NCI-H146 treated with DMSO at 0.1 percent for 48 hours (cell line): ENCODE results near the gene HOXD9.

Experiments used
- DNase-seq: peaks from one replicate; lab custom pipeline; 2025; ENCODE audit not compliant: unreplicated experiment; lab: John Stamatoyannopoulos, UW

HOXD9 gene

DNA sequence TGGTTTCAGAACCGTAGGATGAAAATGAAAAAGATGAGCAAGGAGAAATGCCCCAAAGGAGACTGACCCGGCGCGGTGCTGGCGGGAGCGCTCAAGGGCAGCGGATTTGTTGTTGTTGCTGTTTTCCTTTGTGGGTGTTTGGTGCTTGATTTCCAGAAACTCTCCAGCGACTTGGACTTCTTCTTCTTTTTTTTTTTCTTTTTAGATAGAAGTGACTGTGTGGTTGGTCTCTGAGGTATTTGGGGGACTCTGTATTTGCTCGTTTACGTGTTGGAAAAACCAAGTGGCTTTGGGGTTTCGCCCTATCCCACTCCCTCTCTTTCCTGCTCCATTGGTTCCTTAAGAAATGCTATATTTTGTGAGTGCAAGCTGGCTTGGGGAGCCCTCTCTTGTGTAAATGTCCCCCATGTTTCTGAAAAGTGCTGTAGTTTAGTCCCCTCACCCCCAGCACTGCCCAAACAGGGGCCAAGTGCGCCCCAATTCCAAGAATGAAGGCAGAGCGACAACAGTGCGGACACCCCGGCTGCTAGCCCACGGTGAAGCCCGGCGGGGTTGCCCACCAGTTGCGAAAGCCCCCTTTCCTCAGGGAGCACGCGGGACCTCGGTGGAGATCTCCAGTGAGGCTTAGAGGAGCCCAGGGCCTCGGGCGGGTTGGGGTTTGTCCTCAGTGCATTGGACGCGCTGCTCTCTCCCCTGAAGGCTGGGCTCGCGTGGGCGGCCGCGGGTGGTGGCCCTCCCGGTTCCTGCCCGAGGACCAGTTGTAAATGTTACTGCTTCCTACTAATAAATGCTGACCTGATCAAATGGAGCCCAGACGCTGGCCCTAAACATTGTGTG lies 1.8 kb downstream of the HOXD9 start:
- no peak for DNase-seq

DNA sequence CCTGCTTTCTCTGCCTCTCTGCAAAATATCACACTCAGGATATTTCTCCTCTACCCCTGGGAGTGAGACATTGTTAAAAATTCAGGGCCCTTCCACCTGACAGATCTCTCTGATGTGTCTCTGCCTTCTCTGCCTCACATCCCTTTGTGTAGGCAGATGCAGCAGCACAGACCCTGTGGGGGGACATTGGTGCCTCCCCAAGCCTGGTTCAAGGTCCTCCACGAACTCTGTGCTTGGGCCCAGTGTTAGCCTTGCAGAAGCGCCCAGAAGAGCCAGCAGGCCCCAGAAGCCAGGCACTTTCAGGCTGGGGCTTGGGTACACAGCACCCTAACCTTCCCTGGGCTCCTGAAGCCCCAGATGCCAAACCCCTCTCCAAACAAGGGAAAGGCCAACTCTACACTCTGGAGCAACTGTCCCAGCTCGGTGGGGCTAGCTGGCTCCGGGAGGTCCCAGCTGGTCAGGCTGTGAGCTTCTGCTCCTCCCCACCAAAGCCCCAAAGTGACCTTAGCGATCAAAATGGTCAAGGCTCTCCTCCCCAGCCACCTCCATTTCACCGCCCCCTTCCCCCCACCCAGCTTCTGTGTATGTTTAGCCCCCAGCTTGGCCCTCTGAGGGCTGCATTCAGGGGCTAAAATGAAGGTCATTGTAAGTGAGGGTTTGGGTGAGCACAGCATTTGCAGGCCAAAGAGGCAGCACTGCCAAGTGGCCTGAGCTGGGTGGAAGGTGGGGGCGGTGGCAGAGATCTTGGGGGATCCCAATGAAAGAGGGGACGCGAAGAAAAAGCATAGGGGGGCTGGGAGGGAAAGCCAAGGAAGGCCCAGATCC lies 2.6 kb downstream of the HOXD9 start:
- DNase-seq: no peak

DNA sequence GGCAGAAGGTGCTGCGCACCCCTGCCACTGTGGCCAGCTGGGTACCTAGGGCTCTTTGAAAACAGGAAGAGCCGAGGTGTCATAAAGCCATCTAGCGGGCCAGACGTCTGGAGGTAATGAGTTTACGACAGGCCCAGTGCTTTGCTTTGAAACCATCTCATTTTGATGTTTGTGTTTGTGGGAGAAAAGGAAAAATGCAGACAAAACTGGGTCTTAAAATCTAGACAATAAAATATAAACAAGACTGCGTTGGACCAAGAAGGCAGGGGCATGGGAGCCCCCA lies 3.2 kb downstream of the HOXD9 start:
- no peak for DNase-seq

DNA sequence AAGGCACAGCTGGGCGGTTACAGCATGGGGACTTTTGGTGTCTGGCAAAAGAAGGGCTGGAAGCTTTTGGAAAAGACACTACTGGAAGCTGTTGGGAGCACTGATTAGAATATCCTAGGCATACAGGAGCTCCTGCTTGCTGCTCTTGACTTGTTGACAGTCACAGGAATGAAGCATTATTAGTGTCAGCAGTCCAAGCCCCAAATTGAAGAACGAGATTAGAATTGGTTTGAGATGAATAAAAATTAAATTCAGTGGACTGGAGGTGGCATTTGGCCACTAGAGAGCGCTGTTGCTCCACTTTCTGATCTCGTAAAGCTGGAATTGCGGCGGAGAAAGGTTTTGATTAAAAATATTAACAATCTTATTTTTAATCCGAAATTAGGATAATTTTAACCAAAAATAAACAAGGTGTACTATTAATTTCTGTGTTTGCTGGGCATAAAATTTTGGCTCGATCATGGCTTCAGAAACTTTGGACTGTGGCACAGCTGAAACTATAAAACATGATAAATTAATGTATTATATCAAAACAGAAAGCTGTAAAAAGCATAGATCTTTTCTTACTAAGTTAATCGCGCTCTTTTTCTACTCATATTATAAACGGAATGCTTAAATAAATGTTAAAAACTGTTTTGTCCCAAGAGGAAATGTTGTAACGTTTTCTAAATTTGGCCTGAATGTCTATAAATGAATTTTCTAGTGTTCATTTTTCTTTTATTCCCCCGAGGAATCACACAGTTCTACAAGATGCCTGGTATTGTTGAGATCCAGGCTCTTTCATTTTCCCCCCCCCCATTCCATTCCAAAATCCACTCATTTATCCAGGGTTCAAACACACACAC lies 4.6 kb downstream of the HOXD9 start:
- DNase-seq: no peak

DNA sequence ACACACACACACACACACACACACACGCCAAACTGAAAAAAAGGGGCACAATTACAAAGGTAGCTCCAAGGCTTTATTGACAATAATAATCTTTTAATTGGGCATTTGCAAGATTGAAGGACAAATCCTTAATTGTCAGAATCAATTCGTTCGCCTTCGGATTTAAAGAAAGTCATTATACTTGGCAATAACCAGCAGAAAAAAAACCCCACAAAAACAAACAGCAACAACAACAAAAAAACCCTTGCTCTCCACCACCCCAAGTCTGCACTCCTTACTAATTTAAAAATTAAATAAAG lies 5.2 kb downstream of the HOXD9 start:
- DNase-seq: no peak

DNA sequence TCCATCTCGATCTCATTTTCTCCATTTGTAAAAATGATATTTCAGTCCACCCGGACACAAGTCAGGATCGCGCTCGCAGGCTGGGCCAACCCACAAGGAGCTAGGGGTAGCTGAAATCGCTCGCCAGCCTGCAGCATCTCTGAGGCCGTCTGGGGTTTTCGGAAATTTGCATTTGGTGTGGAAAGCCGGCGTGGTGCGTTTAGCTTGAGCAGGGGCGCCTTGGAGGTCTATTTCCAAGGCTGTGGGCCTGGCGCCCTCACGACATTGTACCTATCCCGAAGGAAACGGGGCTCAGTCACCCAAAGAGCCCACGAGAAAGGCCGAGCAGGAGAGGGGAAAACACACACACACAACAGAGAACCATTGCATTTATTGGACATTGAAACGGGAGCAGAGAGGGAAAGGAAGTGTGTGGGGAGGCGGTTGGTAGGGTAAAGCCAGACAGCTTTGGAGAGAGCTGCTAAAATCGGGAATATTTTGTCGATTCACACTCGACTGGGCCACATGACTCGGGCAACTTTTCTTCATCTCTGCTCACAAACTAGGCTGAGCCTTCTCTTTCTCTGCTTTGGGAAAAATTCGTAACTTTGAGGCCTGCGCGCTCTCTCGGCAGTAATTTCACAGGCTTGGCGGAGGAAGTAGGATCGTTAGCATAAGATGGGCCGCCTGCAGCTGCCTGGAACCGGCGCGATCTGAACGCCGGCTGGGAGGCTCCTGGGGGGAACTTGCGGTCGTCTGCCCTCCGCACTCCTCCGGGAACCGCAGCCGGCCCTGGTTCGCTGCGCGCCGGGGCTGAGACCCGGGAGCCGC lies 5.9 kb downstream of the HOXD9 start:
- DNase-seq: no peak

DNA sequence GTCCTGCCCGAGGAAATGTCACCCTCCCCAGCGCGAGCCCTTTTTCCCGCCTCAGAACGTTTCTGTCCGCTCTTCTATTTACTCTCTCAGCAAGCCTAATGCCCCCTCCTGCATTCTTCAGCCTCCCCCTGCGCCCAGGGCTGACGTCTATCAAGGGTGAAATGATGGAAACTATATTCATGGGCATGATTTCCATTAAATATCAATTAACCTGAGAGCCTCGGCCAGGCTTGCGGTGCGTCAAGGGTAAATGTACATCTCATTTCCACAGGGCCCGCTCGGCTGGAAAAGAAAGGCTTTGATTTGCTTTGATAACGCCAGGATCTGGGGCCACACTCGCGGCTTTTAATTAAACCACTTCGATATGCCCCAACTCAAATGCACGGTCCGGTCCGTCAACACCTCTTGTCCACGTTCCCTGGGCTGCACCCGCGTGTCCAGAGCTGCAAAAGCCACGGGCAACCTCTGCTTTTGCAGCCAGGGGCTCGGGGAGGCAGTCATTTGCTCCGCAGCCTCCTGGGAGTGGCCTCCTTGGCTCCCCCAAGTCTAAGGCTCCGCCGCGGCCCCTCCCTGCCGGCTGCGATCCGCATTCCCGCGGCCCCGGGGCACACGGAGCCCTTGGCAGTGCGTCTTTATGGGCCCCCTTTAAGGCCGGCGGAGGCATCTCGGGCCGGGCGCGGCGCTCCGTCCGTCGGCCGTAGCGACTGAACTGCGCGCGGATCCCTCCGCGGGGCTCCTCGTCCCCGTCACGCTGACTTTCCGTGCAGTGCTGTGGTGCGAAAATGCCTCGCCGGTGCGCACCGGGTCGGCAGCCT lies 6.7 kb downstream of the HOXD9 start, which contains the start of gene HOXD8:
Gene HOXD8 (plus strand): TSS at position 724 of the 815 bp plus-strand sequence. CDS start 662 bp downstream, outside the sequence.
- no peak for DNase-seq

DNA sequence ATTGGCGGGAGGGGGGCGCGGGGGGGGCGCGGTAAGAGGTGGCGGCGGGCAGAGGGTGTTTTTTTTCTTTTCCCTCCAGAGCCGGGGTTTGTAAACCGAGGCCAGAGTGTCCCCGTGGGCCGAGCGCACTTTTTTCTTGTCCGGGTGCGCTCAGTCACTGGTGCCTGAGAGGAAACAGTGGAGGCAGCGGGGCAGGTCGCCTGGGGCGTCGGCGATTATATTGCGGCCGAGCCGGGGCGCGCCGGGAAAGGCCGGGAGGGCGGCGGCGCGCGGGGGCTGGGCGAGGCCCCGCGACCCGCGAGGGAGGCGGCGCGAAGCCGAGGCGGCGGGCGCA lies 7.3 kb downstream of the HOXD9 start:
- no peak for DNase-seq

DNA sequence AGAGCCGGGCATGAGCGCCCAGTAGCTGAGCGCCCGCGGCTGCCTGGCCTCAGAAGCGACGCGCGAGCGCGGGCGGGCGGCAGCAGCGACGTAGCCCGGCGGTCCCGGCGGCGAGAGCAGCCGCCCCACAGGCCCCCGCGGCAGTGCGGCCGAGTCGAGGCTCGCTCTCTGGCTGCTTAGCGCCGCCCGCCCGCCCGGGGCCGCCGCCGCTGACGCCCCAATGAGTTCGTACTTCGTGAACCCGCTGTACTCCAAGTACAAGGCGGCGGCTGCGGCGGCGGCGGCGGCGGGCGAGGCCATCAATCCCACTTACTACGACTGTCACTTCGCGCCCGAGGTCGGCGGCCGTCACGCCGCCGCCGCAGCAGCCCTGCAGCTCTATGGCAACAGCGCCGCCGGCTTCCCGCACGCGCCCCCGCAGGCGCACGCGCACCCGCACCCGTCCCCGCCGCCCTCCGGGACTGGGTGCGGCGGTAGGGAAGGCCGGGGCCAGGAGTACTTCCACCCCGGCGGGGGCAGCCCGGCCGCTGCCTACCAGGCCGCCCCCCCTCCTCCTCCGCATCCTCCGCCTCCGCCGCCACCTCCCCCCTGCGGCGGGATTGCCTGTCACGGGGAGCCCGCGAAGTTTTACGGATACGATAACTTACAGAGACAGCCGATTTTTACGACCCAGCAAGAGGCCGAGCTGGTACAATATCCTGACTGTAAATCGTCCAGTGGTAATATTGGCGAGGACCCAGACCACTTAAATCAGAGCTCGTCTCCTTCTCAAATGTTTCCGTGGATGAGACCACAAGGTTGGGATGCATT lies 7.8 kb downstream of the HOXD9 start:
- no peak for DNase-seq

DNA sequence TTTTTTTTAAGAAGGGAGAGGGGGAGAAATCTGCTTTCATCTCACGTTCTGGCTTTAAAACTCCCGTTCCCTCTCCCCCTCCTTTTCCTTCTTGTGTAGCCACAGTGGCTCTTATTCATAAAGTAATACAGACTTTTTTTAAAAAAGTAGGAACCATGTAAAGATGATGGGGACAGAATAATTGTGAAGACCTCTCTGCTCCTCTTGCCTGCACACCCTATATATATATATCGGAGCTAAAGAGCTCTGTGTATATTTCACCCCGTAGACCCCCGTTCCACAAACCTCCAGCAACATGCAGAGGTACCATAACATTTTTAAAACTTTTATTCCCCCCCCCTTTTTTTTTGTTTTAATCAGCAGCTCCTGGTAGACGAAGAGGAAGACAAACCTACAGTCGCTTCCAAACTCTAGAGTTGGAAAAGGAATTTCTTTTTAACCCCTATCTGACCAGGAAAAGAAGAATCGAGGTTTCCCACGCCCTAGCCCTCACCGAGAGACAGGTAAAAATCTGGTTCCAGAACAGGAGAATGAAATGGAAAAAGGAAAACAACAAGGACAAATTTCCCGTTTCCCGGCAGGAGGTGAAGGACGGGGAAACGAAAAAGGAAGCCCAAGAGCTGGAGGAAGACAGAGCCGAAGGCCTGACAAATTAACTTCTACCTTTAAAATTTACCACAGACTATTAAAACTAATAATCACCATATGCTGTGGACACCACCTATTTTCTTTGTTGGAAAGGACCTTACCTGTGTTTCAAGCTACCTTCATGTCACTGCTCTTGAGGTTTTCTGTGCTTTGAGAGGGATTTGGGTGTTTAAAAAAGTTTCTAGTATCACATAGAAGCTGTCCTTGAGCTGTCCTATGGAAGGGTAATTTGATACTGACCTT lies 8.7 kb downstream of the HOXD9 start:
- DNase-seq: no peak

DNA sequence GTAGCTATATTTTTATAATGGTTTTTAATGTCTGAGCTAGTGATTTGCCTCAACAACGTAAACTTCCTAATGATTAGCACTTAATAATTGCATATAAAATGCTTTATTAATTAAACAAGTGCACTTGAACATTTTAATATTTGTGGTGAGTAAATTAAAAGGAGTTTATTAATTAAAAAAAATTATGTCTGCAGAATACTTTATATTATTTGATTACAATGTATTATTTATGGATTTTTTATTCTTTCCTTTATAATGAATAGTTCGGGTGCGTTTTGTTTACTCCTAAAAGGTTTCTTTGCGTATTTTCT lies 9.3 kb downstream of the HOXD9 start:
- DNase-seq: no peak

DNA sequence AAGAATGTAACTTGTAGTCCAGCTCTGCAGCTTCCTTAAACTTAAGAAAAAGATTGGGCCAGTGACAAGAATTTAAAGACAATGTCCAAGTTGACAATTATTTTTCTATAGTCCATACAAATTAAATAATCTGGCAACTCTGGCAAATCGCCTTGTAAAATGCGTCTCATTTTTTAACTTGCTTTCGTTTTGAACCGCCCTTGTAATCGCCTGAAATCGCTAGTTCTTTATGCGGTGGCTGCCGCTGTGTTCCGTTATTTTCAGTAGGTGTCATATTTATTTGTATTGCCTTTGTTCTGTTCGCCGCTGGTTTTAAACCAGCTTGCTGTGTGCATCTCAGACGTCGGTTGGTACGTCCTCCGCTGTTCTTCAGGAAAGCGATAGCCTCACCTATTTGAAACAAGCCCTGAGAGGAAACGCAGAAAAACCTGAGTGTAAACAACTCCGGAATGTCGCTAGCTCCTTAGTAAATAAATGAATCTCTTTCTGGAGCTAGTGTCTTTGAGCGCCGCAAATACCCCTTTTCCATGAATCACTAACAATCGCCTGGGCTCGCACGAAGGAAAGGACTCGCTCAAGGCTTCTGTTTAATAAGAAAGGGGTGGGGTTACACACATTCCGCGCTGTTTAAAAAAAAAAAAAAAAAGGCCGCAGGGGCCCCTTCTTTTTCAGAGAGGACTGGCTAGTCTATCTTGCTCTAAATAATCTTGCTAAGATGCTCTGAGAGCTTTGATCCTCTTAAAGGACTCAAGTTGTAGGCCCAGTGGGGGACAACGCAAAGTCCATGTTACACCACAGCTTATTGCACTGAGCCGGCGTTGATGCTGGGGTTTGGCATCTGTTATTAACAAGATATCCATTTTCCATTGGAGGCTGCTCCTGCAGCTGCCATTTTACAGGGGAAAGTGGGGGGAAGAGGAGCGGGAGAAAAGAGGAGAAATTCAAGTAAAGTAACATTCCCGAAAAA lies 10.0 kb downstream of the HOXD9 start:
- no peak for DNase-seq

DNA sequence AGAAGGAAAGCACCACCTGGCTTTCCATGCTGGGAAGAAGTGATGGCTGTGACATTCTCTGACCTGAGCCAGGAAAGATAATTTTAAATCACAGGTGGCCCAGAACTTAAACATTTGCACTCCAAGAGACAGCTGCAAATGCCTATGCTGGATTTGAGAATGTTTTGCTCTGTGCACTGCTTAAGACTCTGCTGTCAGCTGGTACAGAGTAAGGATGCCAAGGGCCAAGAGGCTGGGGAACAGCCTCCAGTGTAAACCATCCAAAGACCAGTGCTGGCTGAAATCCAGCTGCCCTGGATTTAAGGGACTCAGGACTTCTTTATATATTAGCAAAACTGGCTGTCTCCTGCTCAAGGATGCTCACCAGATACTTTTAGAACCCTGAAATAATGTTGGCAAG lies 10.9 kb downstream of the HOXD9 start:
- DNase-seq: no peak

DNA sequence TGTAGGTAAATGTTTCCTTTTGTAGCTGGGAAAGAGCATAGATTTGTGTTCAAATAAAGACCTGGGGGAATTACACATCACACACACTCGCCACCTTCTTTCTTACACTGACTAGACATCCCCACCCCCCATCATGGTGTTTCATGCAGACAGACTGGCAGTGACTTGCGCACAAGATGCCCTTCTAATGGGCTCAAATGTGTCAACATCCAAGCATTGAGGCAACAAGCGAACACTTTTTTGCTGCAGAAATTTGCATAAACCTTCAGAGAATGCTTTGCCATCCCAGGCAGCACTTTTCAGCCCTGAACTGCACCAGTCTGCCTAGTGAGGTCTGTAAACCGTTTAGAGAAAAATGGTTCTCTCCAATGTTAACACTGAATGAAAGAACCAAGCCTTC lies 11.5 kb downstream of the HOXD9 start:
- DNase-seq: no peak

DNA sequence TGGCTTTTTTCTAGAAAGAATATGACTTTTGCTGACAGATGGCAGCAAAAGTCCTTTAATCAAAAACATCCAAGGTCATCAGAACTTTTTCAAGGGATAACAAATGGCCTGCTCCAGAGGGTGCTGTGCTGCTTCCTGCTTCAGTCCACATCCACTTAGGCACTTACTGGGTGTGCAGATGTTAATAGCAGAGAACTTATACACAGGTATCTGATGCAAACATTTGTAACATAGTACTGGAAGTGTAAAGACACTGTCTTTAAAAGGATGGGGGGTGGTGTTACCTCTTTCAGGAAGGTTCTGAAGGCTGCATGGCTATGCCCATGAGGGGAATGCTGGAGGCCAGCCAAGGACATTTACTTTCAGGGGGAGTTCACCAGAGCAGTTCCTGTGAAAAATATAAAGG lies 12.5 kb downstream of the HOXD9 start:
- DNase-seq: no peak

DNA sequence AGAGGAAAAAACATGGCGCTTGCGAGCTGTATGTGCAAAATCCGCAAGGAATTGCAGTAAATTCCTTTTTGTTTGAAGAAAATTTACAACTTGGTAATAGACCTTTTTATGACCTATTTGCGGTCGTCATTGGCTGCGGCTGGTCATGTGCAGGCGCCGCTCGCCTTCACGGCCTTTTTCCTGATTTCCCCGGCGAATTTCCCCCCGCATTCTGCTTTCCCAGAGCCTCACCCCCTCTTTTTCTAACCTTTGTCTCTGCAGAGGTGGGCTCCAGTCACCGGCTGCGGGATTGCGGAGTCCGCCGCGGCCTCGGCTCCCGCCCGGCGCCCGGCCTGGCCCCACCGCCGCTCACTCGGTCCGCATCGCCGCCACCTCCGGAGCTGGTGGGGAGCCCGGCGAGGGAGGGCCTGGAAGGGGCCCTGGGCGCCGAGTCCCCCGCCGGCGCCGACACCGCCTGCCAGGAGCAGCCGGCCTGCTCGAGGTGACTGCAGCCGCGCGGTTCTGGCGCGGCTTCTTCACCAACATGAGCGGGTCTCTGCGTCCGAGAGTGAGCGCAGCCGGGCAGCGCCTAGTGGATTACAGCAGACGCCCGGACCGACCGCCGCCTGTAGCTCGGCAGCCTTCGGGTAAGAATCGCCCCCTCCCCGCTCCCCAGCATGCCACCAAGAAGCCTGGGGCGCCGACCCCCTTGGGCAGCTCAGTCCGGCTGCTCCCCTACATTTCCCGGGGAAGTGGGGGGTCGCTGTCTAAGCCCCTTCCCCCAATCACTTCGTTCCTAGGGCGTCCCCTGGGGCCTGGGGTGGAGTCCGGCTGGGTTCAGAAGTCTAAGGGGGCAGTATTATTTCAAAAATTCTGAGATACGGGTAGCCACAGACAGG lies 14.1 kb downstream of the HOXD9 start:
- DNase-seq: no peak

DNA sequence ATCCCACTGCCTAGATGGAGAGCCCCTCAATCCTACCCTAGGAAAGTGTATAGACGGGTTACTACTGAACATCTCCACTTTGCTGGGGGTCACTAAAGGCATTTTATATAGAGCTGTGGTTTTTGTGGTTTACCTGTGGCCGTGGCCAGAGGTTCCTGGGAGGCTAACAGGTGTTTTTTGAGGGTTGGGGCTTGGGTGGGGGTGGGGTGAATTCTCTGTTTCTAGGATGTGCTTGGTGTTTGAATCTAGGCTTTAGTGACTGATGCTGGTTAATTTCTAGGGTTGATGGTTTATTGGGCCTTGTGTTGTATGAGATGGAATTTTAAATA lies 14.7 kb downstream of the HOXD9 start:
- no peak for DNase-seq
